Memory B cell (primary cell): ENCODE data around the gene ZSWIM5.
"Not testable (repeated sequence)": the region's sequence is repeated elsewhere in the genome, so short reads cannot be mapped to it uniquely, and the experiment has no call there.

Source experiments
- ATAC-seq: fragments of 150-1000 bp; cut with Tn5 transposase; 2 replicates; pipeline ENCODE4 v1.10.0; 2021; ENCODE audit warnings: low read depth, mild to moderate bottlenecking, moderate library complexity
- DNase-seq, 2 donors: peaks; one replicate each; pipeline ENCODE4 v3.0.0; 2022; ENCODE audit warnings: low spot score in 2 of 2
- H3K27ac Mint-ChIP-seq: one replicate; pipeline ENCODE4 v1.8.0; 2022; ENCODE audit warnings: mild to moderate bottlenecking, moderate library complexity, mixed read lengths
- H3K27me3 Mint-ChIP-seq: one replicate; pipeline ENCODE4 v1.8.0; 2022; ENCODE audit warnings: mixed read lengths
- H3K36me3 Mint-ChIP-seq: one replicate; pipeline ENCODE4 v1.8.0; 2022; ENCODE audit warnings: mild to moderate bottlenecking, mixed read lengths
- H3K4me1 Mint-ChIP-seq: one replicate; pipeline ENCODE4 v1.8.0; 2022; ENCODE audit warnings: mixed read lengths
- H3K4me3 Mint-ChIP-seq: one replicate; pipeline ENCODE4 v1.8.0; 2022; ENCODE audit warnings: mild to moderate bottlenecking, moderate library complexity, mixed read lengths
- H3K9me3 Mint-ChIP-seq: one replicate; pipeline ENCODE4 v1.8.0; 2022; ENCODE audit warnings: mixed read lengths

ZSWIM5 gene

GRCh38 chr1:45179918-45180519 is 26.4 kb downstream of the ZSWIM5 start:
- H3K9me3 Mint-ChIP-seq, H3K4me3 Mint-ChIP-seq, ATAC-seq, H3K27ac Mint-ChIP-seq, H3K36me3 Mint-ChIP-seq, DNase-seq, H3K27me3 Mint-ChIP-seq, H3K4me1 Mint-ChIP-seq: not testable (repeated sequence)

DNA sequence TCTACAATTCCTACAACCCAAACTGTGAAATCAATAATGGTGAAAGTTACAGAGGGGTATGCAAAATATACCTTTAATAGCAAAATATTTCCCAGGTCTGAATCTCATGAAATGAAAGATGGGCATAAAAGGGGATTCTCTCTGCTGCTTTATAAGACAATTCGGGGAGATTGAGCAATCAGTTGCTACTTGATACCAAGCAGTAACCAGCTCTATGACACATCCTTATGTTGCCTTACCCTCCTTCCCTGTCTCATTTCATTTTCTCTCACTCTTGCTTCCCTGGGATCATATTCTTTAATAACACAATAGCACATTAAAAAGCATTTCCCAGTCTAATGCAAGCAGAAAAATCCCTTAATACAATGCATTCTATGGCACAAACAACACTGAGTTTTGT is 29.0 kb downstream of the ZSWIM5 start:
- H3K36me3 Mint-ChIP-seq, result peaks cover 2% of the 10 kb centered on the region
- peaks cover 10% of the 10 kb centered on the region for H3K27me3 Mint-ChIP-seq
- no peak for ATAC-seq
- no peak for DNase-seq
- no peaks in the 10 kb centered on the region for H3K4me1 Mint-ChIP-seq
- no peak overlapping the region for H3K4me3 Mint-ChIP-seq
- H3K9me3 Mint-ChIP-seq, result peaks cover 2% of the 10 kb centered on the region
- no peak overlapping the region for H3K27ac Mint-ChIP-seq

- no peaks in the 10 kb centered on the region for H3K4me1 Mint-ChIP-seq
- H3K9me3 Mint-ChIP-seq, result no peaks in the 10 kb centered on the region
- no peak overlapping the region for H3K27ac Mint-ChIP-seq
- H3K27me3 Mint-ChIP-seq, result peaks cover 7% of the 10 kb centered on the region
- ATAC-seq, result no peak
- H3K36me3 Mint-ChIP-seq, result no peaks in the 10 kb centered on the region
- no peak for DNase-seq
- no peak overlapping the region for H3K4me3 Mint-ChIP-seq
Observed at GRCh38 chr1:45172764-45173163, 33.6 kb downstream of the ZSWIM5 start.

GRCh38 chr1:45172005-45172404 is 34.4 kb downstream of the ZSWIM5 start:
- Mint-ChIP-seq H3K9me3 (no peaks in the 10 kb centered on the region), H3K4me1 (no peaks in the 10 kb centered on the region), H3K4me3 (no peak overlapping the region), H3K36me3 (no peaks in the 10 kb centered on the region), H3K27ac (no peak overlapping the region), H3K27me3 (peaks cover 4% of the 10 kb centered on the region)
- DNase-seq (no peak), ATAC-seq (no peak)

DNA sequence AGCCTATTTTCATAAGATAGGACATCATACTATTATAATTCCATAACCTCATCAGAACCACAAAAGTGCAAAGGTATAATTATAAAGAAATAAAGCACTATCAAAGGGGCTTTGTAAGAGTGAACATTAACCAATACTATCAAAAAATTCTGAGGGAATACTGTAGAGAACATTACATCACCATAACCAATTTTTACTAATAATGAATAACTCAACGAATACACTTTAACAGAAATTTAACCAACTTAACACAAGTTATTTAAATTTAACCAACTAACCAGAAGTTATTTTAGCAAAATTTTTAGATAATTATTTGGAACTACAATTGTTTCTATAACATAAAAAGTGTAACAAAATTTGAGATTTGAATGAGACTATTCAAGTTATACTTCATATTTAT is 34.8 kb downstream of the ZSWIM5 start:
- no peaks in the 10 kb centered on the region for H3K9me3 Mint-ChIP-seq
- no peak overlapping the region for H3K27ac Mint-ChIP-seq
- DNase-seq (no peak), ATAC-seq (no peak)
- H3K4me3 Mint-ChIP-seq, result no peak overlapping the region
- H3K4me1 Mint-ChIP-seq, result no peaks in the 10 kb centered on the region
- H3K36me3 Mint-ChIP-seq, result no peaks in the 10 kb centered on the region
- H3K27me3 Mint-ChIP-seq, result peaks cover under 1% of the 10 kb centered on the region

- H3K4me3 Mint-ChIP-seq, result no peak overlapping the region
- no peaks in the 10 kb centered on the region for H3K27me3 Mint-ChIP-seq
- ATAC-seq (no peak), DNase-seq (no peak)
- no peaks in the 10 kb centered on the region for H3K9me3 Mint-ChIP-seq
- no peaks in the 10 kb centered on the region for H3K36me3 Mint-ChIP-seq
- no peaks in the 10 kb centered on the region for H3K4me1 Mint-ChIP-seq
- H3K27ac Mint-ChIP-seq, result no peak overlapping the region
Observed at GRCh38 chr1:45170151-45170742, 36.2 kb downstream of the ZSWIM5 start.

GRCh38 chr1:45167947-45168346 is 38.5 kb downstream of the ZSWIM5 start:
- H3K27ac Mint-ChIP-seq, H3K9me3 Mint-ChIP-seq, H3K4me1 Mint-ChIP-seq, H3K27me3 Mint-ChIP-seq, ATAC-seq, H3K4me3 Mint-ChIP-seq, DNase-seq, H3K36me3 Mint-ChIP-seq: not testable (repeated sequence)

DNA sequence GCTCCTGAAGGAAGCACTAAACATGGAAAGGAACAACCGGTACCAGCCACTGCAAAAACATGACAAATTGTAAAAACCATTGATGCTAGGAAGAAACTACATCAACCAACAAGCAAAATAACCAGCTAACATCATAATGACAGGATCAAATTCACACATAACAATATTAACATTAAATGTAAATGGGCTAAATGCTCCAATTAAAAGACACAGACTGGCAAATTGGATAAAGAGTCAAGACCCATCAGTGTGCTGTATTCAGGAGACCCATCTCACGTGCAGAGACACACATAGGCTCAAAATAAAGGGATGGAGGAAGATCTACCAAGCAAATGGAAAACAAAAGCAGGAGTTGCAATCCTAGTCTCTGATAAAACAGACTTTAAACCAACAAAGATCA is 42.1 kb downstream of the ZSWIM5 start:
- H3K4me3 Mint-ChIP-seq, ATAC-seq, H3K27me3 Mint-ChIP-seq, H3K27ac Mint-ChIP-seq, DNase-seq, H3K9me3 Mint-ChIP-seq, H3K36me3 Mint-ChIP-seq, H3K4me1 Mint-ChIP-seq: not testable (repeated sequence)

- DNase-seq, H3K27me3 Mint-ChIP-seq, H3K4me3 Mint-ChIP-seq, ATAC-seq, H3K9me3 Mint-ChIP-seq, H3K36me3 Mint-ChIP-seq, H3K27ac Mint-ChIP-seq, H3K4me1 Mint-ChIP-seq: not testable (repeated sequence)
Observed at GRCh38 chr1:45163111-45163510, 43.3 kb downstream of the ZSWIM5 start.

GRCh38 chr1:45162041-45163035 is 44.1 kb downstream of the ZSWIM5 start:
- not testable (repeated sequence) for H3K4me3 Mint-ChIP-seq, DNase-seq, H3K27ac Mint-ChIP-seq, H3K36me3 Mint-ChIP-seq, H3K27me3 Mint-ChIP-seq, H3K9me3 Mint-ChIP-seq, H3K4me1 Mint-ChIP-seq, ATAC-seq

- Mint-ChIP-seq H3K4me3 (no peak overlapping the region), H3K4me1 (peaks cover 6% of the 10 kb centered on the region), H3K27me3 (peaks cover 5% of the 10 kb centered on the region), H3K36me3 (peaks cover 2% of the 10 kb centered on the region), H3K9me3 (peaks cover 6% of the 10 kb centered on the region), H3K27ac (no peak overlapping the region)
- ATAC-seq (no peak), DNase-seq (no peak)
Observed at GRCh38 chr1:45155957-45156356, 50.4 kb downstream of the ZSWIM5 start.

DNA sequence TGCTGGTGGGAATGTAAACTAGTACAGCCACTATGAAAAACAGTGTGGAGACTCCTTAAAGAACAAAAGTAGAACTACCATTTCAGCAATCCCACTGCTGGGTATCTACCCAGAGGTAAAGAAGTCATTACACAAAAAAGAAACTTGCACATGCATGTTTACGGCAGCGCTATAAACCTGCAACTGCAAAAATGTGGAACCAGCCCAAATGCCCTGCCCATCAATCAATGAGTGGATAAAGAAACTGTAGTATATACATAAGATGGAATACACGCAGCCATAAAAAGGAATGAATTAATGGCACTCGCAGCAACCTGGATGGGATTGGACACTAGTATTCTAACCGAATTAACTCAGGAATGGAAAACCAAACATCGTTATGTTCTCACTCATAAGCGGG is 51.0 kb downstream of the ZSWIM5 start:
- Mint-ChIP-seq H3K4me3 (no peak overlapping the region), H3K27ac (no peak overlapping the region), H3K4me1 (peaks cover 7% of the 10 kb centered on the region), H3K36me3 (peaks cover 2% of the 10 kb centered on the region), H3K27me3 (peaks cover 5% of the 10 kb centered on the region), H3K9me3 (peaks cover 6% of the 10 kb centered on the region)
- no peak for ATAC-seq
- DNase-seq, result no peak

GRCh38 chr1:45152126-45152525 is 54.3 kb downstream of the ZSWIM5 start:
- Mint-ChIP-seq H3K27ac (no peak overlapping the region), H3K4me1 (peaks cover 14% of the 10 kb centered on the region), H3K36me3 (peaks cover 2% of the 10 kb centered on the region), H3K9me3 (peaks cover 6% of the 10 kb centered on the region), H3K4me3 (no peak overlapping the region), H3K27me3 (peaks cover 5% of the 10 kb centered on the region)
- DNase-seq, result no peak
- no peak for ATAC-seq

DNA sequence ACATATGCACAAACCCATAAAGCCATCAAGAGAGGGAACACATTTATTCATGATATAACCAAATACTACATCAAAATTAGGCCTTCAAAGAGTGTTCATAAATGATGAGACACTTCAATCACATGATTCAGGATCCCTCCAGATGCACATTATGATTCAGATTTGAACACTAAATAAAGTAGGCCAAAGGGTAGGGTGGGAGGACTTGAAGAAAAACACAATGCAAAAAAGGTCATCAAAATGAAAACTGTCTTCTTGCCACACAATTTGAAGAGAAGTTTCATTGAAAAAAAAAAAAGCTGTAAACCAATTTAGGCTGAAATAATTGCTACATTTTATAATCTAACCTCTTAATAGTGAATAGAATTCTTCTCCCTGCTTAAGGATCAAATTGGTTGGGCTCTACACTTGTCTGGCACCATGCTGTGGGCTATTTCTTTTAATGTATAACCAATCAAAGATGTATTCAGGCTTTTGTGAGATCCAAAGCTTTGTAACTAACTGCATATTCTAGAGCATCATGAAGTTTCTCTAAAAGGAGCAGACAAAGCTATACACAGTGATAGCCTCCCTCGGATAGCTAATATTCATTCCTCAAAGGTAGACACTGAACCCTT is 58.1 kb downstream of the ZSWIM5 start:
- Mint-ChIP-seq H3K27ac (no peak overlapping the region), H3K27me3 (no peaks in the 10 kb centered on the region), H3K4me1 (peaks cover 8% of the 10 kb centered on the region), H3K4me3 (no peak overlapping the region), H3K9me3 (no peaks in the 10 kb centered on the region), H3K36me3 (no peaks in the 10 kb centered on the region)
- DNase-seq (no peak), ATAC-seq (no peak)
